Measurements from ENCODE around the gene POMGNT2. TPM values are rescaled to one million over a fixed set of nuclear protein-coding genes. Genes with fewer than 3 reads are reported as not detected.
"Not testable (repeated sequence)": the region's sequence is repeated elsewhere in the genome, so short reads cannot be mapped to it uniquely, and the experiment has no call there.

POMGNT2 gene
- total RNA-seq, 1 donor from 2014 or later, result 18.8 TPM

GRCh38 chr3:43054754-43055153 is 51.1 kb downstream of the POMGNT2 start:
- DNase-seq (ENCODE audit: low spot score in 2 of 2) (no peak), FAIRE-seq (no peak)

- DNase-seq (ENCODE audit: low spot score in 2 of 2), result no peak
- FAIRE-seq, result no peak
Observed at GRCh38 chr3:43053291-43053690, 52.6 kb downstream of the POMGNT2 start.

- DNase-seq (ENCODE audit: low spot score in 2 of 2) (no peak), FAIRE-seq (no peak)
Observed at GRCh38 chr3:43048470-43048869, 57.4 kb downstream of the POMGNT2 start.

- DNase-seq (ENCODE audit: low spot score in 2 of 2) (no peak), FAIRE-seq (no peak)
Observed at GRCh38 chr3:43046583-43046982, 59.3 kb downstream of the POMGNT2 start.

- FAIRE-seq; DNase-seq (ENCODE audit: low spot score in 2 of 2): not testable (repeated sequence)
Observed at GRCh38 chr3:43045079-43045478, 60.8 kb downstream of the POMGNT2 start.

- FAIRE-seq, result no peak
- no peak for DNase-seq (ENCODE audit: low spot score in 2 of 2)
Observed at GRCh38 chr3:43043793-43044192, 62.1 kb downstream of the POMGNT2 start.

GRCh38 chr3:43043071-43043766 is 62.7 kb downstream of the POMGNT2 start:
- no peak for FAIRE-seq
- DNase-seq (ENCODE audit: low spot score in 2 of 2), result no peak

GRCh38 chr3:43041517-43041916 is 64.4 kb downstream of the POMGNT2 start:
- DNase-seq (ENCODE audit: low spot score in 2 of 2), result no peak
- FAIRE-seq, result no peak

- peak; percentile 42 for FAIRE-seq
- no peak for DNase-seq (ENCODE audit: low spot score in 2 of 2)
Observed at GRCh38 chr3:43038010-43038409, 67.9 kb downstream of the POMGNT2 start.

GRCh38 chr3:43036621-43037423 is 69.1 kb downstream of the POMGNT2 start:
- DNase-seq (ENCODE audit: low spot score in 2 of 2) (no peak), FAIRE-seq (no peak)

GRCh38 chr3:43035801-43036365 is 70.0 kb downstream of the POMGNT2 start:
- DNase-seq (ENCODE audit: low spot score in 2 of 2) (no peak), FAIRE-seq (no peak)

- no peak for FAIRE-seq
- no peak for DNase-seq (ENCODE audit: low spot score in 2 of 2)
Observed at GRCh38 chr3:43034911-43035310, 71.0 kb downstream of the POMGNT2 start.

GRCh38 chr3:43034200-43034599 is 71.7 kb downstream of the POMGNT2 start:
- FAIRE-seq, result no peak

GRCh38 chr3:43032646-43033628 is 72.9 kb downstream of the POMGNT2 start:
- FAIRE-seq, result no peak
- no peak for DNase-seq (ENCODE audit: low spot score in 2 of 2)

More at GRCh38 chr3:43034200-43034599, 71.7 kb downstream of the POMGNT2 start:
- no peak for DNase-seq (ENCODE audit: low spot score in 2 of 2)

- FAIRE-seq (no peak), DNase-seq (ENCODE audit: low spot score in 2 of 2) (no peak)
Observed at GRCh38 chr3:43031889-43032545, 73.9 kb downstream of the POMGNT2 start.

- FAIRE-seq (no peak), DNase-seq (ENCODE audit: low spot score in 2 of 2) (no peak)
Observed at GRCh38 chr3:43031485-43031884, 74.4 kb downstream of the POMGNT2 start.

GRCh38 chr3:43030162-43030935 is 75.5 kb downstream of the POMGNT2 start:
- DNase-seq (ENCODE audit: low spot score in 2 of 2) (no peak), FAIRE-seq (no peak)

Data from frontal cortex (tissue), 4 donors.